HG02973 (cell line): ENCODE data around the gene SDK1.
"Not testable (repeated sequence)": the region's sequence is repeated elsewhere in the genome, so short reads cannot be mapped to it uniquely, and the experiment has no call there.

ENCODE experiments used
- ATAC-seq: cut with Tn5 transposase; IDR thresholded peaks from one replicate; pipeline ENCODE4 v1.9.1; 2021; ENCODE audit warnings: moderate library complexity; ENCODE audit not compliant: unreplicated experiment

The SDK1 gene

GRCh38 chr7:3648276-3648675 is 347.2 kb downstream of the SDK1 start:
- ATAC-seq, result no peak

GRCh38 chr7:3649250-3649649 is 348.2 kb downstream of the SDK1 start:
- no peak for ATAC-seq

GRCh38 chr7:3649678-3650440 is 348.8 kb downstream of the SDK1 start:
- no peak for ATAC-seq

GRCh38 chr7:3650844-3651243 is 349.8 kb downstream of the SDK1 start:
- ATAC-seq, result no peak

- ATAC-seq, result no peak
Observed at GRCh38 chr7:3655635-3656034, 354.6 kb downstream of the SDK1 start.

- no peak for ATAC-seq
Observed at GRCh38 chr7:3657206-3657605, 356.2 kb downstream of the SDK1 start.

- no peak for ATAC-seq
Observed at GRCh38 chr7:3668743-3669142, 367.7 kb downstream of the SDK1 start.

GRCh38 chr7:3670898-3671297 is 369.8 kb downstream of the SDK1 start:
- no peak for ATAC-seq

GRCh38 chr7:3673524-3673923 is 372.5 kb downstream of the SDK1 start:
- ATAC-seq, result no peak

- no peak for ATAC-seq
Observed at GRCh38 chr7:3678314-3678810, 377.3 kb downstream of the SDK1 start.

GRCh38 chr7:3682028-3682710 is 381.1 kb downstream of the SDK1 start:
- ATAC-seq, result no peak

- ATAC-seq, result no peak
Observed at GRCh38 chr7:3683546-3684539, 382.8 kb downstream of the SDK1 start.

- no peak for ATAC-seq
Observed at GRCh38 chr7:3688071-3688470, 387.0 kb downstream of the SDK1 start.

- ATAC-seq, result no peak
Observed at GRCh38 chr7:3688842-3689241, 387.8 kb downstream of the SDK1 start.

GRCh38 chr7:3691478-3692158 is 390.6 kb downstream of the SDK1 start:
- no peak for ATAC-seq

GRCh38 chr7:3695602-3696001 is 394.6 kb downstream of the SDK1 start:
- no peak for ATAC-seq

GRCh38 chr7:3696113-3696512 is 395.1 kb downstream of the SDK1 start:
- ATAC-seq, result no peak

GRCh38 chr7:3697472-3697871 is 396.4 kb downstream of the SDK1 start:
- ATAC-seq, result no peak

GRCh38 chr7:3705258-3705657 is 404.2 kb downstream of the SDK1 start:
- no peak for ATAC-seq

- ATAC-seq, result not testable (repeated sequence)
Observed at GRCh38 chr7:3706091-3706490, 405.0 kb downstream of the SDK1 start.

- no peak for ATAC-seq
Observed at GRCh38 chr7:3710122-3710521, 409.1 kb downstream of the SDK1 start.
